ENCODE results near the gene PRELP. TPM values are rescaled to one million over a fixed set of nuclear protein-coding genes. Genes with fewer than 3 reads are reported as not detected.
A peak's percentile ranks its signal among the peaks of the same experiment; 100 is the strongest.

PRELP gene
- total and polyA plus RNA-seq, 9 of the 15 experiments (the other 6 are each of a cell fraction or from before 2014, with no cell fraction given) = 0.04 TPM; not detected in 8

DNA sequence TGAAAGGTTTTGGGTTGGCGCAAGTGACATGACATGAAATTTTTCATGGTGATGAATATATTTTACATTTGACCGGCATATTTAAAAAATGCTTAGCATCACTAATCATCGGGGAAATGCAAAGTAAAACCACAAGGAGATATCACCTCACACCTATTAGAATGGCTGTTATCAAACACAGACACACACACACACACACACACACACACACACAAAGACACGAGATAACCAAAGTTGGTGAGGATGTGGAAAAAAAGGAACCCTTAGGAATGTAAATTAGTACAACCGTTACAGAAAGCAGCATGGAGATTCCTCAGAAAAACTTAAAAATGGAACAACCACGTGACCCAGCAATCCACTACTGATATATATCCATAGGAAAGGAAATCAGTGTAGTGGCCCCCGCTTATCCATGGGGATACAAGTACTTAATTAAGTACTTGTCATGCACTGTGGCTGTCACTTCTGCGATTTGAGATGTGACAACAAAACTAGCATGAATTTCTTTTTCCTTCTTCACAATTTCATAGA, 15.9 kb upstream of the PRELP start (continued):
- TF ChIP-seq, protein P1, sequence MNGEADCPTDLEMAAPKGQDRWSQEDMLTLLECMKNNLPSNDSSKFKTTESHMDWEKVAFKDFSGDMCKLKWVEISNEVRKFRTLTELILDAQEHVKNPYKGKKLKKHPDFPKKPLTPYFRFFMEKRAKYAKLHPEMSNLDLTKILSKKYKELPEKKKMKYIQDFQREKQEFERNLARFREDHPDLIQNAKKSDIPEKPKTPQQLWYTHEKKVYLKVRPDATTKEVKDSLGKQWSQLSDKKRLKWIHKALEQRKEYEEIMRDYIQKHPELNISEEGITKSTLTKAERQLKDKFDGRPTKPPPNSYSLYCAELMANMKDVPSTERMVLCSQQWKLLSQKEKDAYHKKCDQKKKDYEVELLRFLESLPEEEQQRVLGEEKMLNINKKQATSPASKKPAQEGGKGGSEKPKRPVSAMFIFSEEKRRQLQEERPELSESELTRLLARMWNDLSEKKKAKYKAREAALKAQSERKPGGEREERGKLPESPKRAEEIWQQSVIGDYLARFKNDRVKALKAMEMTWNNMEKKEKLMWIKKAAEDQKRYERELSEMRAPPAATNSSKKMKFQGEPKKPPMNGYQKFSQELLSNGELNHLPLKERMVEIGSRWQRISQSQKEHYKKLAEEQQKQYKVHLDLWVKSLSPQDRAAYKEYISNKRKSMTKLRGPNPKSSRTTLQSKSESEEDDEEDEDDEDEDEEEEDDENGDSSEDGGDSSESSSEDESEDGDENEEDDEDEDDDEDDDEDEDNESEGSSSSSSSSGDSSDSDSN (IDR thresholded peaks at IDR 0.05; ENCODE audit: borderline replicate concordance in 1 of 2, low read depth in 2 of 2, low read length in 2 of 2) = no peak
- TF ChIP-seq CC2D1A (IDR thresholded peaks at IDR 0.05) (no peak), CAMTA2 (CRISPR knock-in tag; conservative IDR thresholded peaks at IDR 0.05) (no peak), CBFA2T2 (conservative IDR thresholded peaks at IDR 0.05) (0 out of 2 replicates have a peak, but pooled peaks have one; percentile 27), POLR2H (tag; IDR thresholded peaks at IDR 0.05; ENCODE audit: low read depth) (no peak), HDAC1 (IDR thresholded peaks at IDR 0.05) (no peak), FOXK1 (CRISPR knock-in tag; IDR thresholded peaks at IDR 0.05; ENCODE audit: borderline replicate concordance) (no peak)
- TF ChIP-seq, protein P2, sequence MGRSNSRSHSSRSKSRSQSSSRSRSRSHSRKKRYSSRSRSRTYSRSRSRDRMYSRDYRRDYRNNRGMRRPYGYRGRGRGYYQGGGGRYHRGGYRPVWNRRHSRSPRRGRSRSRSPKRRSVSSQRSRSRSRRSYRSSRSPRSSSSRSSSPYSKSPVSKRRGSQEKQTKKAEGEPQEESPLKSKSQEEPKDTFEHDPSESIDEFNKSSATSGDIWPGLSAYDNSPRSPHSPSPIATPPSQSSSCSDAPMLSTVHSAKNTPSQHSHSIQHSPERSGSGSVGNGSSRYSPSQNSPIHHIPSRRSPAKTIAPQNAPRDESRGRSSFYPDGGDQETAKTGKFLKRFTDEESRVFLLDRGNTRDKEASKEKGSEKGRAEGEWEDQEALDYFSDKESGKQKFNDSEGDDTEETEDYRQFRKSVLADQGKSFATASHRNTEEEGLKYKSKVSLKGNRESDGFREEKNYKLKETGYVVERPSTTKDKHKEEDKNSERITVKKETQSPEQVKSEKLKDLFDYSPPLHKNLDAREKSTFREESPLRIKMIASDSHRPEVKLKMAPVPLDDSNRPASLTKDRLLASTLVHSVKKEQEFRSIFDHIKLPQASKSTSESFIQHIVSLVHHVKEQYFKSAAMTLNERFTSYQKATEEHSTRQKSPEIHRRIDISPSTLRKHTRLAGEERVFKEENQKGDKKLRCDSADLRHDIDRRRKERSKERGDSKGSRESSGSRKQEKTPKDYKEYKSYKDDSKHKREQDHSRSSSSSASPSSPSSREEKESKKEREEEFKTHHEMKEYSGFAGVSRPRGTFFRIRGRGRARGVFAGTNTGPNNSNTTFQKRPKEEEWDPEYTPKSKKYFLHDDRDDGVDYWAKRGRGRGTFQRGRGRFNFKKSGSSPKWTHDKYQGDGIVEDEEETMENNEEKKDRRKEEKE (IDR thresholded peaks at IDR 0.05; ENCODE audit: borderline replicate concordance in 1 of 2, control insufficient read depth in 1 of 2, low read depth in 2 of 2, low read length in 1 of 2) = no peak
